ENCODE measurements around the gene DGKZ.

Gene DGKZ

DNA sequence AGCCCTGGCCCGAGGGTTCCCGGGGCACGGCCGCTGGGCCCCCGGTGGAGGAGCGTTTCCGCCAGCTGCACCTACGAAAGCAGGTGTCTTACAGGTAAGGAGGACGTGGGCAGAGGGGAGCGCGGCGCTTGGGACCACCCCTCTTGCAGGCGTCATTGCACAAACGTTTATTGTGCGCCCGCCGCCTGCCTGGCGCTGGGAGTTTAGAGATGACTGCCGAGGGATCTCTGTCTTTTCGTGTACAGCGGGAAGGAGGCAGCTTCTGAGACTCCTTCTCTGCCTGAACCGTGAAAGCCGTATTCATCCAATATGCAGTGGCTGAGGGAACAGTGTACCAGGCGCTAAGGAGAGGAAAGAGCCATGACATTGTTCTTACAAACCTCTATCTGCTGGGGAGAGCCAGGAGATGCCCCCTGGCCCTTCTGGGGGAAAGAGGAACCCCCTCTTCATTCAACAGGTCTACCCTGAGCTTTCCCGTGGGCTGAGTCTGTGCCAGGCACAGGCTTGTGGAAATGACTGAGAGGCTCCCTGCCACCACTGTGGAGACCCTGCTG, 13.8 kb upstream of the DGKZ start:
- peak overlapping the region; percentile 2 for H3K27ac ChIP-seq
- peak overlapping the region; percentile 42 to 64 for H3K4me3 ChIP-seq (ENCODE audit: low read depth in 1 of 2, low read length in 1 of 2)
- no peaks in the 10 kb centered on the region for H3K36me3 ChIP-seq
- TF ChIP-seq, protein P1, sequence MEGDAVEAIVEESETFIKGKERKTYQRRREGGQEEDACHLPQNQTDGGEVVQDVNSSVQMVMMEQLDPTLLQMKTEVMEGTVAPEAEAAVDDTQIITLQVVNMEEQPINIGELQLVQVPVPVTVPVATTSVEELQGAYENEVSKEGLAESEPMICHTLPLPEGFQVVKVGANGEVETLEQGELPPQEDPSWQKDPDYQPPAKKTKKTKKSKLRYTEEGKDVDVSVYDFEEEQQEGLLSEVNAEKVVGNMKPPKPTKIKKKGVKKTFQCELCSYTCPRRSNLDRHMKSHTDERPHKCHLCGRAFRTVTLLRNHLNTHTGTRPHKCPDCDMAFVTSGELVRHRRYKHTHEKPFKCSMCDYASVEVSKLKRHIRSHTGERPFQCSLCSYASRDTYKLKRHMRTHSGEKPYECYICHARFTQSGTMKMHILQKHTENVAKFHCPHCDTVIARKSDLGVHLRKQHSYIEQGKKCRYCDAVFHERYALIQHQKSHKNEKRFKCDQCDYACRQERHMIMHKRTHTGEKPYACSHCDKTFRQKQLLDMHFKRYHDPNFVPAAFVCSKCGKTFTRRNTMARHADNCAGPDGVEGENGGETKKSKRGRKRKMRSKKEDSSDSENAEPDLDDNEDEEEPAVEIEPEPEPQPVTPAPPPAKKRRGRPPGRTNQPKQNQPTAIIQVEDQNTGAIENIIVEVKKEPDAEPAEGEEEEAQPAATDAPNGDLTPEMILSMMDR (IDR thresholded peaks at IDR 0.05), result no peak
- H3K9me3 ChIP-seq, result no peaks in the 10 kb centered on the region
- peaks cover 52% of the 10 kb centered on the region for H3K27me3 ChIP-seq
- H3K4me1 ChIP-seq (ENCODE audit: control insufficient read depth in 1 of 2, insufficient read depth in 1 of 2, low read depth in 1 of 2, low read length in 1 of 2), result peaks cover 69 to 82% of the 10 kb centered on the region in 2 experiments

DNA sequence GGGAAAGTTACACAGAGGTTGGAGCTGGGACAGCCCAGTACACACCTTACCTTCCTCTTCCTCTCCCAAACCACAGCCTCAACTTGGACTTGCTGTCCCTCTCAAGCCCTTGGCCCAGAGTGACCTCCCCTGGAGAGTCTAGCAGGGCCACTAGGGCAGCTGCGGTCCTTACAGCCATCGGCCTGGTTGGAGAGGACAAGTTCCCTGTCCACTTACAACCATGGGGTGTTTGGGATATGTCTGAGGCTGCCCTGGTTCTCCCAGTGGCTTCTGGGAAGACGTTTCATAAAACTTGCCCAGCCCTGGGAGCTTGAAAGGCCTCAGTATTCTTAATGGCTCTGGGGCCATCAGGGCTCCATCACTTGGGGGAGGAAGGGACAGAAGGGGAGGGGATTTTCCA, 13.1 kb upstream of the DGKZ start:
- Histone ChIP-seq H3K4me3 (ENCODE audit: low read depth in 1 of 2, low read length in 1 of 2) (peak overlapping the region in 1 of 2 experiments; percentile 64), H3K27me3 (peaks cover 50% of the 10 kb centered on the region), H3K36me3 (no peaks in the 10 kb centered on the region), H3K9me3 (no peaks in the 10 kb centered on the region), H3K4me1 (ENCODE audit: control insufficient read depth in 1 of 2, insufficient read depth in 1 of 2, low read depth in 1 of 2, low read length in 1 of 2) (peaks cover 76 to 89% of the 10 kb centered on the region in 2 experiments), H3K27ac (no peak overlapping the region)
- TF ChIP-seq, protein P1 (IDR thresholded peaks at IDR 0.05), result no peak

DNA sequence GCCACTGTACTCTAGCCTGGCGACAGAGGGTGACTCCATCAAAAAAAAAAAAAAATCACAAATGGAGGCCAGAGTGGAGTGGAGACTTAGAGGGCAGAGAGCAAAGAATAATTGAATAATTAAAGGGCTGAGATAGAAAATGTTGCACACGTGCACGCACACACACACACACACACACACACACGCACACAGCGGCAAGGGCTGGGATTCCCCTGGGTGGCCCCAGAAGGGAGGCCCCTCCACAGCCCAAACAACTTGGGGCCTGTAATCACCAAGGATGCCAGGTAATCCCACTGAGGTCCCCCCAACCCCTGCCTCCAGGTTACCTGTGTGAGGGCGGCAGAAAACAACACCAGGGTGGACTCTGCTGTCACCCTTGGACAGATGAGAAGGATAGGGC, 12.0 kb upstream of the DGKZ start:
- H3K4me1 ChIP-seq (ENCODE audit: control insufficient read depth in 1 of 2, insufficient read depth in 1 of 2, low read depth in 1 of 2, low read length in 1 of 2), result peaks cover 87 to 97% of the 10 kb centered on the region in 2 experiments
- peaks cover 40% of the 10 kb centered on the region for H3K27me3 ChIP-seq
- H3K27ac ChIP-seq, result no peak overlapping the region
- H3K9me3 ChIP-seq, result no peaks in the 10 kb centered on the region
- no peaks in the 10 kb centered on the region for H3K36me3 ChIP-seq
- H3K4me3 ChIP-seq (ENCODE audit: low read depth in 1 of 2, low read length in 1 of 2), result no peak overlapping the region
- TF ChIP-seq, protein P1 (IDR thresholded peaks at IDR 0.05), result no peak

DNA sequence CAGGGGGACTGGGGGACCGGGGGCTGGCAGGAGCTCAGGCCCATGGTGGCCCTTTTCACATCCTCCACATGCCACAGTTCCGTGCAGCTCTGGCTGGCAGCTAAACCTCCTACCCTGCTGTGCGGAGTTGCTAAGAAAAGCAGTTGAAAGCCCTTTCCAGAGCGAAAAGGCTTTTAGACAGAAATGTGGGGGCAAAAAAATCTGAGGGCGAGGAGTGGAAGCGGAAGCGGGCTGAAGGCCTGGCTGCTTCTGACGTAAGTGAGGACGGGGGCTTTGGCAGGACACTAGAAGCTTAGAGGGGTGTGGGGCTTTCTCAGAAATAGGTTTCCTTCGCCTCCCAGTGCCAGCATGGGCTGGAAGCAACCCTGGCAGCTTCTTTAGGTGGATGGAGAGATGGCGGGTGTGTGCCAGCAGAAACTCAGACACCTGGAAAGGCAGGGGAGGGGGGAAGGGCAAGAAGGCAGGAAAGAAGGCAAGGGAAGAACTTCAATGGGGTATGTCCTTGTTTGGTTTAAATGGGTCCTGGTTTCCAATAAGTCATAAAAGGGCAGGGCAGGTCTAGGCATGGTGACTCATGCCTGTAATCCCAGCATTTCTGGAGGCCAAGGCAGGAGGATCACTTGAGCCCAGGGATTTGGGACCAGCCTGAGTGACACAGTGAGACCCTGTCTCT, 11.2 kb upstream of the DGKZ start:
- H3K36me3 ChIP-seq, result no peaks in the 10 kb centered on the region
- H3K27me3 ChIP-seq, result peaks cover 32% of the 10 kb centered on the region
- peak overlapping the region; percentile 13 to 40 for H3K4me3 ChIP-seq (ENCODE audit: low read depth in 1 of 2, low read length in 1 of 2)
- peaks cover 90 to 97% of the 10 kb centered on the region in 2 experiments for H3K4me1 ChIP-seq (ENCODE audit: control insufficient read depth in 1 of 2, insufficient read depth in 1 of 2, low read depth in 1 of 2, low read length in 1 of 2)
- no peaks in the 10 kb centered on the region for H3K9me3 ChIP-seq
- TF ChIP-seq, protein P1 (IDR thresholded peaks at IDR 0.05), result no peak
- H3K27ac ChIP-seq, result peak overlapping the region; percentile 49

DNA sequence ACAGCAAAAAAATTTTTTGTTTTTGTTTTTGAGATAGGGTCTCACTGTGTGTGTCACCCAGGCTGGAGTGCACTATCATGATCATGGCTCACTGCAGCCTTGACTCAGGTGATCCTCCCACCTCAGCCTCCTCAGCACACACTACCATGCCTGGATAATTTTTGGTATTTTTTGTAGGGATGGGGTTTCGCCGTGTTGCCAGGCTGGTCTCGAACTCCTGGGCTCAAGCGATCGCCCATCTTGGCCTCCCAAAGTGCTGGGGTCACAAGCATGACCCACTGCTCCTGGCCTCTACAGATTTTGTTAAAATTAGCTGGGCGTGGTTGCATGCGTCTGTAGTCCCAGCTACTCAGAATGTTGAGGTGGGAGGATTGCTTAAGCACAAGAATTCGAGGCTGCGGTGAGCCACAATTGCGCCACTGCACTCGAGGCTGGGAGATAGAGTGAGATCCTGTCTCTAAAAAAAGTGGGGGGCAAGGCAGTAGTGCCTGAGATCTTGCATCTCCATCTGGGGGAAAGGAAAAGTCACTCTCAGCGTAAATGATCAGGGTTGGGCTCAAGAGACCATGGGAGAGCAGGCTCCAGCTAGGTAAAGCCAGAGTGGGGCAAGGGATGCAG, 10.6 kb upstream of the DGKZ start:
- Histone ChIP-seq H3K27me3 (peaks cover 26% of the 10 kb centered on the region), H3K9me3 (no peaks in the 10 kb centered on the region), H3K4me1 (ENCODE audit: control insufficient read depth in 1 of 2, insufficient read depth in 1 of 2, low read depth in 1 of 2, low read length in 1 of 2) (peaks cover 94 to 97% of the 10 kb centered on the region in 2 experiments), H3K36me3 (no peaks in the 10 kb centered on the region), H3K27ac (peak overlapping the region; percentile 49), H3K4me3 (ENCODE audit: low read depth in 1 of 2, low read length in 1 of 2) (peak overlapping the region; percentile 29 to 40)
- TF ChIP-seq, protein P1 (IDR thresholded peaks at IDR 0.05), result no peak
